HG03342 (cell line): ENCODE data around the gene SCTR.

Source experiments
- ATAC-seq: cut with Tn5 transposase; IDR thresholded peaks from one replicate; pipeline ENCODE4 v1.9.1; 2021; ENCODE audit warnings: mild to moderate bottlenecking, moderate library complexity; ENCODE audit not compliant: unreplicated experiment

SCTR gene

DNA sequence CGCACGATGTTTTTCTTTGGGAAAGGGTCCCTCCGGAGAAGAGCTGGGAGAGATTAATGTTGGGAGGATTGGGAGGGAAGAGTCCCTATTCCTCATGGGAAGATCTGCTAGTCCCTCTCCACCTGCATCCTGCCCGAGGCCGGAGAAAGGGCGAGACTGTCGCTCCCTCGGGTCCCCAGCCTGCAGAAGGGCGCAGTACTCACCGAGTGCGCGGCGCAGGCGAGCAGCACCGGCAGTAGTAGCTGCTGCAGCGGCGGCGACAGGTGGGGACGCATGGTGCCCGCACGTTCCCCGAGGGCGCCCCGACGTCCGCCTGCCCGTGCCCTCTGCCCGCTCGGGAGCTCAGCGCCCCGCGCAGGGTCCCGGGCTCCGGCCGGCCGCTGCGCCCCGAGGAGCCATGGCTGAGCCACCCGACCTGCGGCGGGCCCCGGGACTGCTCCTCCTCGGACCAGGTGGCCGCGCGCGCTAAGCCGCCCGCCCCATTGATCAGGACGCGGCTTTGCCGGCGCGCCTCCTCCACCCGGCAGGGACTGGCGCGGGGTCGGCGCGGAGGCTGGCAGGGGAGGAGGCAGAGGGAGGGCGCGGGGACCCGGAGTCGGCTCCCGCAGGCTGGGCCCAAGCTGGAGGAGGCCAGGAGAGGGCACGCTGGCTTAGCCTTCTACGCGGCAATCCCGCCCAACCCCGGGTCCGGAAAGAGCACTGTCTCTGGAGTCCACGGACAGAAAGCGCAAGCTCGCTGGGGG lies at the start of gene SCTR:
TSS of gene SCTR (minus strand) at position 532 of the 743 bp plus-strand sequence. CDS start at position 275, 257 bp downstream.
- ATAC-seq = no peak

DNA sequence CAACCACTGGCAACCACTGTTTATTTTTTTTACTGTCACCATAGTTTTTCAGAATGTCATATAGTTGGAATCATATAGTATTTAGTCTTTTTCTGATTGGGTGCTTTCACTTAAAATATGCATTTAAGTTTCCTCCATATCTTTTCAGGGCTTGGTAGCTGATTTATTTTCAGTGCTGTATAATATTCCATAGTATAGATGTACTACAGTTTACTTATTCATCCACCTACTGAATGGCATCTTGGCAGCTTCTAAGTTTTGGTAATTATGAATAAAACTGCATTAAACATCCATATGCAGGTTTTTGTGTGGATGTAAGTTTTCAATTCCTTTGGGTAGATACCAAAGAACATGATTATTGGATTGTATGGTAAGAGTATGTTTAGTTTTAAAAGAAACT lies 43.0 kb upstream of the SCTR start:
- no peak for ATAC-seq

DNA sequence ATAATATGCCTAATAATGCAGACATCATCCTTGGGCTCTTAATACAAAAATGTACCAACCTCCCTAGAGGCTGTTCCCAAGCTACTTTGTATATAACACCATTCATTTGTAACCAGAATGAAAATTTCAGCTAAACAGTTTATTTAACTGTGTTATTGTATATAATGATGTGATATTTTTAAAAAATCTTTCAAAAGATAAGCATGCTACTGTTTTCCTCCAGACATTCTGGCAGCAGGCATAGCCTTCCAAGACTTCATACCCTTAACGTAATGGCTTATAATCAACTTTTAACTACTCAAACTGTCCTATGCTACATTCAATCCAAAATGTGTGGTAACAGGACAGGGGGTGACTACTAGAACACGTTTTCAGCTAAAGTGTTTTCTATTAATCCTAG lies 41.2 kb upstream of the SCTR start:
- ATAC-seq = no peak

DNA sequence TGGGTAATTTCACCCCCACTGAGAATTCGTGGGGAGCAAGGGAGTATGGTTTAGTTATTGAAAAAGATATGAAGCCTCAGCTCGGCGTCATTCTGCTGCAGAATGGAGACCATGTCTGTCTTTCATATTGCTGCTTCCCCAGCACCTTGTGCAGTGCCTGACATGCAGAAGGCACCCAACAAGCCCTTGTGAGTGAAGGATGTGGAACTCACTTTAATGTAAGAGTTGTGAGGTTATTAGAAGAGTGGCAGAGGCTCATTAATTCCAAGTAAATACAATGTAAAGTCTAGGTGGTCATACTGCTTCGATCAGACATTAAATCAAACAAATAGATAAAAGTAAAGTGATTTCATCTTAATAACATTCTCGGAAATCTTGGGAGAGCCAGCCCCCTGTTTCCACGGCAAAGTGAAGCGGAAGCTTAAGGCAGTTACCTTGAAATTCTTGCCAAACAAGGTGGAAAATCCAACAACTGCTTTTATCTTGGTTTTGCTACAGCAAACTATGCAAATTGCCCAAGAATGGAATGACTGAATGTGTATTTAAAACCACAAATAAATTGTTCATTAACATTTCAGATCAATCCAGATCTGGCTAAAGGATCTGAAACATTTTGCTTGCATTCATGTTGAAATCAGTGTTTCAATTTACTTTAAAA lies 29.5 kb upstream of the SCTR start:
- no peak for ATAC-seq

DNA sequence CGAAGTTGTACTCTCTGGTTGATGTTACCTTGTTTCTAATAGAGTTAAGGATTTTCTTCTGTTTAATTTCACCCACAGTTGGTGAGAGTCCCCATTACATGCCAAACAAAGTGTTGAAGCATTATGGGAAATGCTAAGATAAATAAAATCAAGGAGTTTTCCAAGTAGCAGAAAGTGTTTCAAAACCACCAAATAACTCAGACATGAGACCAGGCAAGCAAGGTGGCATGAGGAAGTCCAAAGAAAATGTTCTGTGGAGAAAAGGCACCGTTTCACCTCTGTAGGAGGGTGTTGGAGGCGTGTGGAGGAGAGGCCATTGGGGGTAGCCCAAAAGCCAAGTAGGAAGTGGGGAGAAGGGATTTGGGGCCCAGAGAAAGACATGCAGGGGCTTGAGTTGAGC lies 28.6 kb upstream of the SCTR start:
- no peak for ATAC-seq

DNA sequence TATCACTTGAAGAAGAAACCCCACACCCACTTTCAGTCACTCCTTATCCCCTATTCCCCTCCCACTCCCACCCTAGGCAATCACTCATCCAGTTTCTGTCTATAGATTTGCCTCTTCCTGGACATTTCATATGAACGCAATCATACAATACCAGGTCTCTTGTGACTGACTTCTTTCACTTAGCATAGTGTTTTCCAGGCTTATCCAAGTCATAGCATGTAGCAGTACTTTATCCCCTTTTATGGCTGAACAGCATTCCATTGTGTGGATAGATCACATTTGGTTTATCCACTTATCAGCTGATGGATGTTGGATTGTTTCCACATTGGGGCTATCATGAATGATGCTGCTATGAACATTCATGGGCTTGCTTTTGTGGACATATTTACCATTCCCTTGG lies 26.6 kb upstream of the SCTR start:
- no peak for ATAC-seq

DNA sequence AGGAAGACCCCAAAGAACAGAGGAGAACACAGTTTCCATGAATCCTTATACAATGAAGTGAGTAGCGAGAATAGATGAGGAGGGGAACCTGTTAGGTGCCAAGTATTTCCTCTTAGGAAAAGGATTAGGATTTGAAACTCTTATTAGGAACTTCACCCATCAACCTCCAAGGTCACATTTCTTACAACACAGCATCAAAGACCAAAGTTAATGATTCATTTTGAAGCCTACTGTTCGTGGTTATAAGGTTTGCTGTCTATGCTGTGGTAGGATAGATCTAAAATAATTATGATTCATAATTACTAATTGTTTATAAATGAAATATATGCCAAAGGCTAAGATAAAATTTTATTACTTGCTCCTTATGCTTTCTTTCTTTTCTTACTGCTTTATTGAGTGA lies 26.1 kb upstream of the SCTR start:
- ATAC-seq = no peak

DNA sequence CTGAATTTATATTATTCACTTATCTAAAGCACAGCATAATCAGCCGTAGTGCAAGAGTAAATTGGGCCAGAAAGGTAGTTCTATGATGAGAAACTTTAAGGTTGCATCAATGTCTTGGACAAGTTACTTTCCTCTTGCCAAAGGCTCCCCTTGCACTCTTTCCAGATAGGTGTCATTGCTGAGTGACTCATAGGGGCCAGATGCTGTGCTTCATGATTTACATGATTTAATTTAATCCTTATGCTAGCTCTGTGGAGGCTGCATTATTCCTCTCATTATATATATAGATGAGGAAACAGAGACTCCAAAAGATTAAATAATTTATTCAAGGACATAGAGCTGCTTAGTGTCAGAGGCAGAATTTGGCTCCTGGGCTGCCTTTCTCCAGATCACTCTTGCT lies 25.0 kb upstream of the SCTR start:
- ATAC-seq = no peak

DNA sequence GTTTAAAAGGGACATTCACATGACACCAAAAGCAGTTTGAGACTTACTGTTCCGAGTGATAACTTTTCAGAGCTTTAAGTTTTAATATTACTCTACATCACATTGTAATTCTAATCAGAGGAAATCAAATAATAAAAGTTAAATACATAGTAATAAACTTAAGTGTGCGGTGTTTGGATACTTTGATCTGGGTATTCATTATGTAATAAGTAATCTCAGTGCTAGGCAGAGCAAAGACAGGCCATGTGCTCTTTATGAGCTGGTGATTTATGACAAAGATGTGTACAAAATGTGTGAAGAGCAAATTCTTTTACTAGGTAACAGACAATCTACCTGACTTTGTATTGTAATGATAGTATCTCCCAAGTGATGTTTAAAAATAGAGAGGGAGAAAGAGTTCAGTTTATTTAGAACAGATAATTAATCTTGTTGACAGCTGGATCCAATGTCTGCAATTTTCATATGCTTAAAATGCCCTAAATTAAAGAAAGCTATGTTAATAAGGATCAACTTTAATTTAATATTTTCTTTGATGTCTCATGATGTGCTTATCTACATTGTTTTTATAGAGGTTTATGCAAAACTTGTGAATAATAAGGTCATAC lies 24.3 kb upstream of the SCTR start:
- ATAC-seq = no peak

DNA sequence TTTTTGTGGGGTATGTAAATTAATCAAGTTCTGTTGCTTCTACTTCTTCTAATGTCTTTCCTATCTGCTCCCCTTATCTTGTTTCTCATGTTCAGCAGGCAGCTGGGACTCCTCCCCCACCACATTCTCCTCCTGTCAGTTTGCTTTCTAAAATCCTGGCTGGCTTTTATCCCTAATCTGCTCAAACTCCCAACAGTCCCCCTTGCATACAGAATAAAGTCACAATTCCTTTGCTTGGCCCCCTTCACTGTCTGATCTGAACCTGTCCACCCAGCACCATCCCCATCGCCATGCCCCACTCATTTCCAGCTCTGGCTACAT lies 22.1 kb upstream of the SCTR start:
- no peak for ATAC-seq

DNA sequence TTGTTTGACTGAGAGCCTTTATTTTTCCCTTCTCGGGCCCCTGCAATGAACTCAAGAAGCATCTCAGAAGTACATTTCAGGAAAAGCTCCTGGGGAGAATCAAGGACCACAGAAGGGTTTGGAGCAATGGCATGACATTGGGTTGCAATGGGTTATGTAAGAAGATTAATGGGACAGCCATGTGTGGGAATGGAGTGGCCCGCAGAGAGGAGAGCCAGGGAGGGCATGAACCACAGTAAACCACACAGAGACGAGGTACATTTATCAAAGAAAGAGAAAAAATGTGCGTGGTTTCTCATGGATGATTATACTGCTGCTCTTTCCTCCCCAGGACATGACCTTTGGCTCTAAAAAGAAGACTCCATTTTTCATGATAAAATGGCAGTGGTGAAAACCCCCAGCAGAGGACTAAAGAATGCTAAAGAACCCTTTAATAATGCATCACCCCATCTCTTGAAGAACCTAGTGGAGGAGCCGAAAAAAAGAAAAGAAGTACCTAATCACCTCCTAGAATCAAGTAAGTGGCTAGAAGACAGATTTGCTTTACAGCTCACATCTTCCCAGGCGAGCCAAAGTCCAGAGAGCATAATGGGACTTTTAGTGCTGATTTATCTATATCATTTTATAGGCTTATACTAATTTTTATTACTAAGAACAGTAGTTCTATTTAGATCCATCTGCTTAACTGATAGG lies 21.6 kb upstream of the SCTR start:
- no peak for ATAC-seq

DNA sequence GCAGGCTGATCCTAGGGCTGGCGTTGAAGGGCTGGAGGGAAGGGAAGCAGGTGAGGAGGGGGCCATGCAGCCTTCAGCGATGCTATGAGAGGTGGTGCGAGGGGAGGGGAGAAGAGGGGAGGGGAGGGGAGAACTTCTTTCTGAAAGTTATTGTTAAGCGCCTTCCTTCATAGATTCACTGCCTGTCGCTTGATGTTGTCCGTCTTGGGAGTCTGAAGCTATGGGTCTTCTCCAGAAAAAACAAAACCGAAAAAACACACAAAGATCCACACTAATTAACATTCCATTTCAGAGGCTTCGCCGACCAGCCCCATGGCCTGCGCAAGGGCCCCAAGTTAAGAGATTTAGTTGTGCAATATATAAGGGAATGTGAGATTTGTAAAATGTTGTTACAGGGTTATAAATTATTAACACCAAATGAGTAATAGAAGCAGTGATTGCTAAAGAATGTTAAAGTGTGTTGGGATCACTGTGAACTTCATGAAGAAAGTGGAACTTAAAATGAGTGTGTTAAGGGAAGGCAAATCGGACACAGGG lies 20.7 kb upstream of the SCTR start:
- ATAC-seq = no peak

DNA sequence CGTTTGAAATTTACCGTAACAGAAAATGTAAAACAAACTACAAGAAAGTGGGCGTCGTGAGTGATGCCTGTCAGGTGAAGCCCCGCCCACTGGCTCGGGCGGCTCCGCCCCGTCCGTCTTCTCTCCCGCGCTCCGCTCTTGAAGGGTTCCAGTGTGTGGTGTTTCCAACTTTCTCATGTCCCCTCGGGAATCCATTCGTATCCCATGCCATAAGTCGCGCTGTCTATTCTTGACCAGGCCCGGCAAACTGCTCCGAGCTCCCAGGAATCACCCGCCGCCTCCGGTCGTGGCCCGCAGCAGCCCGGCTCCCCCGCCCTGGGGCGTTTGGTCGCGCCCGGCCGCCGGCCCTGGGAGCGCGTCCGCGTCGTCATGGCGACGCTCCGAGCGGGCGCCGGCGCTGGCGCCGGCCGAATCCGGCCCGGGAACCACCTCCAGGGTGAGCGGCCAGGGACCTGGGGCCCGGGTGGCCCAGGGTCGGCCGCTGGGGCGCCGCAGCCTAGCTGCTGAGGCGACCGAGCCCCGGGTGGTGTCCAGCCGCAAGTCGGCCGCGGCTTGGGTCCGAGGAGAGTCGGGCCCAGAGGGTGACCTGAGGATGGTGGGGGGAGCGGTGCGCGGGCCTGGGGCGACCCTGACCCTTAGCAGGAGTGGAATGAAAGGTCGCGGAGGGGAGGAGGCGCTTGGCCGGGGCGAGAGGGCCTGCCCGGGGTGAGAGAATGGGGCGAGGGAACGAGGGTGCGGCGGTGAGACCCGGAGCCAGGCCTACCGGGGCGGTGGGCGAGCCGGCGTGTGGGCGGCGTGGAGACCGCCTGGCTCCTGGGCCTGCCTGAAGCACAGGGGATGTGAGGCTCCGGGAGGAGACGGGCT lies 20.0 kb upstream of the SCTR start, which contains the start of gene CFAP221:
TSS of gene CFAP221 (plus strand) at position 375 of the 864 bp plus-strand sequence. CDS start 1,683 bp downstream, outside the sequence.
- peak; percentile 81 for ATAC-seq

DNA sequence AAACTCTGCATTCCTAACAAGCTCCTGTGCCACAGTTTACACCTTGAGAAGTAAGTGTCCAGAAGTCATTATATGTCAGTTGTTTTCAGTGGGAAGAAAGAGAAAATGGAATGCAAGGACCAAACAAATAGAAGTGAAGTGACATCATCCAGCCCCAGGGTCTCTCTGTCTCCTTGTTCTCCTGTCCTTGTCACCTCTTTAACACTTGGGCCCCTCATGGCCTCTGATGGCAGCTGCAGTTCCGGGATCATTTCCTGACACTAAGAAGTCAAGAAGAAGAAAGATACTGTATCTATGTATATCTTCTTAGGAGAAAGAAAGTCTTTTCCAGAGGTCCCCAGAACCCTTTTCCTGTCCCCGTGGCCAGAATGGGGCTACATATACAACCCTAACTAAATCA lies 17.2 kb upstream of the SCTR start:
- ATAC-seq = no peak

DNA sequence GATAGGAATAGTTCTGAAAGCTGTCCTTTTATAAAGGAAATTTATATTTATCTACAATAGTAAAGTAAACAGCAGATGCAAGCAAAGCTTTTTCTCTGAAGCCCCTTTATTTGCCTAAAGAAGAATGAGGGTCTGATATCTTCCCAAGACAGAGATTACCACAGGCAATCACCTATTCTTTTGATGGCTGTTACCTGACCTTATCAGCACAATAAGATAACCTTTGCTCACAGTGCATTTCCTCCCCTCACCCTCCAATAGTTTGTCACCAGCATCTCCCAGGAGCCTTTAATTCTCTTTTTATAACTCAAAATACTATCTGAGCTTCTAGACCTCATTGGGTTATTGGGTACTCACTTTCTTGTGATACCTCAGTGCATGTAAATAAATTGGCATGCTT lies 13.5 kb upstream of the SCTR start:
- ATAC-seq = no peak

DNA sequence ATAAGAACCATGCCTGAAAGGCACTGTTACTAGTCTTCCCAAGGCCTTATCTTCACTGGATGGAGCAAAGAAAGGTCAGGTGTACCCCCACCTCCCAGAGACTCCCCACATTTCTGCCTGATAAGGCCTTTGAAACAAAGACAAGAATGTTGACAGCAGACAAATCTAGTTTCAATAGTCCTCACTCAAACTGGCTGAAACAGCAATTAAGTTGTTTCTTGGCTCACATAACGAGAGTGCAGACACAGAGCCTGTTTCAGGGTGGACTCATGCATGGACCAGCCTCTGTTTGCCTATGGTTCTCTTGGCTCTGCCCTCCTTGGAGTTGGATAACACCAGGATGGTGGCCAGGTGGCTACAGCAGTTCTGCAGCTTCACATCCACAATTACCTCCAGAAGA lies 12.4 kb upstream of the SCTR start:
- no peak for ATAC-seq

DNA sequence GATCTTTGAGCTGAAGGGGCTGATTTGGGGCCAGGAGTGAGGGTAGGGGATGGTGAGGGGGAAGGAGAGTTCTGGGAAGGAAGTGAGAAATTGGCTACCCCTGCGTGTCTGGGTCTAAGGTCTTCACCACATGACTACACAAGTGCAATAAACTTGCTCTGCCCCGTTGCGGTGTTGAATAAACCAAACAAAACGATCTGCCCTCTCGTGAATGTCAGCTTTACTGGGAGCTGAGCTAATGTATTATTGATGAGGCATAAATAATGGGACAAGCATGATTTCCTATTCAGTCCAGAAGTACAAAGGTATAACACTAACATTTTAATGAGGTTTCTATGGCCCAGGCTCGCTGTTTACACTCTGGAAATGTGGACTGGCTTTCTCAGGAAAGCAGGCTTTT lies 11.9 kb upstream of the SCTR start:
- no peak for ATAC-seq

DNA sequence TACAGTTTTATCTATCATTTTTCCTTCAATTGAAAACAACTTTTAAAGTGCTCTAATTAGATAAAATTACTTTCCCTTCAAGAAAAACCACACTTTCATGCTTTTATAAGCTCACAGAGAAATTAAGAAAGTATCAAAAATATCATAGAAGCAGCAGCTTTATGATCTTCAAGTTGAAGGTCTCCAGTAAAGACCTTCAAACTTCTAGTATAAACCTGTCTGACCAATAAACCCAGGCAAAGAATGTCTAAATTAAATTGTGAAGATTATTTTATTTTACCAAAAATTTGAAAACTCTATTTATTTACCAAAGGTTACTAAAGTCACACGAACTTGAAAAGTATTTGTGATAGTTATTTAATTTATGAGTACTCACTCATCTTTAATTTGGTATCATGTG lies 9.3 kb upstream of the SCTR start:
- no peak for ATAC-seq

DNA sequence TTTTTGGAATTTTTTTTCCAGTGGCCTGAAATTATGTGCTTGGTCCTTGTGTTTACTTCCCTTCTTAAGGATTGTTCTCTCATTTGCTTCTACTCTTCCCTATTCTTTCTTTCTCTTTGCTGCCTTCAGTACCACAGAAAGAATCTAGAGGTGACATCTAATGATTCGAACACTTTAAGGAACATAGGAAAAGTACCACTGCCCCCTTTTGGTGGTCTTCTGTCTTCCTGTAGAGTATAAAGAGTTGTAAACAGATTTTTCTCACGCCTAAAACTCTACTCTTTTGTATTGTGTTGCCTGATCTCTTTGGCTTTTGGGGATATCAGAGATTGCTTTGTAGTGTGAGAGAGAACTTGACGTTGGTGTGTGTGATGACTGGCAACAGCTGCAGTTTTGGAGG lies 7.0 kb upstream of the SCTR start:
- no peak for ATAC-seq

DNA sequence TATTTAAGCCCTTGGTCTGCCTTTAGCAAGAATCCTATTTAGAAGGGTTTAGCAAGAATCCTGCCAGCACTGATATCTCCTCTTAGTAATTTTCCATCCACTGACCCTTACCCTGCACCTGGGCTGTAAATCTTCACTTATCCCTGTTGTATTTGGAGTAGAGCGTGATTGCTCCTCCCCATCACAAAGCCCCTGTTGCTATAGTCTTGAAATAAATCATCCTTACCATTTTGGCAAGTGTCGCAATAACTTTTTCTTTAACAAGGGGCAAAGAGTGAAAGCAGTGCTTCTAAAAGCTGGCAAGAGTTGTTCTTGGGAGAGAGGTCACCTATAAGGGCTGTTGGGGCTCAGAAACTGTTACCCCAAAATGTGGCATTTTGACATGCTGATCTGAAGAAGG lies 3.7 kb upstream of the SCTR start:
- ATAC-seq = no peak

DNA sequence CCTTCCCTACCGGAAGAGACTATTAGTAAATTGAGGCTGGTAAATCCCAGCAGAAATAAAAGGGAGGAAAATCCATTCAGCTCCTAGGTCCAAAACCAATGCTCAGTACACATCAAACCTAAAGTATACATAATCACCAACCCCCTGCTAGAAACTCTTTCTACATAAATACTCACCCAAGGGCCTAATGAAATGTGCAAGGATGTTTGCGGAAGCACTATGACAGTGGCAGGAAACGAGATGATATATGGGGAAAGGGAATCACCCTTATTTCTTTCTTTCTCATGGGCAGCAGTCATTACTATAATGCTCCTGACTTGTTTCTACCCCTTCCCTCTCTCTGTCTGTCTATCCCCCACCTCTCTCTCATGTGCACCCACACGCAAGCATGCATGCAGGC lies 1.3 kb upstream of the SCTR start:
- ATAC-seq = no peak
